Activated CD4-positive, alpha-beta T cell treated with anti-CD3 and anti-CD28 coated beads, Interleukin-2, amount 50 U/mL, for 24 hours (primary cell): ENCODE measurements around the gene DBNDD1.

Source experiments
- DNase-seq, 2 donors: peaks; one replicate each; pipeline ENCODE4 v3.0.0-alpha.2; 2020; ENCODE audit warnings: low read depth in 1 of 2, low spot score in 1 of 2

The DBNDD1 gene

GRCh38 chr16:90037276-90037675 lies 18.0 kb upstream of the DBNDD1 start:
- DNase-seq: no peak

GRCh38 chr16:90035902-90036301 lies 16.6 kb upstream of the DBNDD1 start:
- DNase-seq: no peak

GRCh38 chr16:90034504-90034903 lies 15.2 kb upstream of the DBNDD1 start:
- DNase-seq: no peak

DNA sequence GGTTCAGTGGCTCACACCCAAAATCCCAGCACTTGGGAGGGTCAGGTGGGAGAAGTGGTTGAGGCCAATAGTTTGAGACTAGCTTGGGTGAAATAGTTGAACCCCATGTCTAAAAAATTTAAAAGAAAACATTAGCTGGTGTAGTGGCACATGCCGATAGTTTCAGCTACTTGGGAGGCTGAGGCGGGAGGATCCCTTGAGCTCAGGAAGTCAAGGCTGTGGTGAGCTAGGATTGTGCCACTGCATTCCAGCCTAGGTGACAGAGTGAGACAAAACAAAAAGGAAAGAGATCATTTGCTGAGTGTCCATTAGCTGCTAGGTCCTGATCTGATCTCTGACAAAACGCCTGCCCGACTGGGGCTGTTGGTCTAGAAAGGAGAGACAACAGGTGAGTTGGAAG lies 14.1 kb upstream of the DBNDD1 start:
- no peak for DNase-seq

GRCh38 chr16:90032674-90033331 lies 13.5 kb upstream of the DBNDD1 start:
- DNase-seq: no peak

GRCh38 chr16:90031931-90032673 lies 12.8 kb upstream of the DBNDD1 start:
- DNase-seq: no peak

- no peak for DNase-seq
Observed at GRCh38 chr16:90031186-90031930, 12.1 kb upstream of the DBNDD1 start.

- no peak for DNase-seq
Observed at GRCh38 chr16:90028985-90029384, 9.7 kb upstream of the DBNDD1 start.

DNA sequence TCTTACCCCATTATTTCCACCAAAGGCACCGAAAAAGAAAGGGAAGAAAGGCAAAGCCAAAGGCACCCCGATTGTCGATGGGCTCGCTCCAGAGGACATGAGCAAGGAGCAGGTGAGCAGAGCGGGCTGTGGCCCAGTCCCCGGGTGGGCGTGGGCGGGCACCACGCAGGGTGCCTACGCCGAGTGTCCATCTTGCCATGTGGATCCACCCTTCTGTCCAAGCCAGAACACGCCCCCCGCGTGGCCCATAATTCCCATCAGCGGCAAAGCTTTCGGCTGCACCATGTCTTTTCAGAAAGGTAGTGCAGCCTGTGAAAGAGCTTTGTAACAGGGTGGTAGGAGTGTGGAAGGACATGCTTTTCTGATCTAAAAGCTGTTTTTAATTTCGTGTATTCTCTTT lies 8.4 kb upstream of the DBNDD1 start:
- DNase-seq: no peak

DNA sequence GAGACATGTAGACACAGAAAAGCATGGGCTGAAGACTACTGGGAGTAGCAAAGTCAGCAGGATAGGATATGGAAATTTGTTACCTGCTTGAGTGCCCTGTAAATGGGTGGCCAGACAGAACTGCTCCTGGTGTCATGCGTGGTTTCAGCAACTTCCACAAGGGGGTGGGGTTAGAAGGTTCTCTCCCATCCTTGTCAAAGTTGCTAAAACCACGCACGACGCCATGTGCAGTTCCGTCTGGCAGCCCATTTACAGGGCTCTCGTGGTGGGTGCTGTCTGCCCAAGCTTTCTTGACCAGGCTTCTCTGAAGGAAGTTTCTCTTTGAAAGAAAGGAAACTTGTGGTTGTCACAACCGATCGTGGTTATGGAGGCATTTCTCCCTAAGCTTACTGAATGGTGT lies 6.9 kb upstream of the DBNDD1 start:
- no peak for DNase-seq

- no peak for DNase-seq
Observed at GRCh38 chr16:90023078-90023447, 3.8 kb upstream of the DBNDD1 start.

DNA sequence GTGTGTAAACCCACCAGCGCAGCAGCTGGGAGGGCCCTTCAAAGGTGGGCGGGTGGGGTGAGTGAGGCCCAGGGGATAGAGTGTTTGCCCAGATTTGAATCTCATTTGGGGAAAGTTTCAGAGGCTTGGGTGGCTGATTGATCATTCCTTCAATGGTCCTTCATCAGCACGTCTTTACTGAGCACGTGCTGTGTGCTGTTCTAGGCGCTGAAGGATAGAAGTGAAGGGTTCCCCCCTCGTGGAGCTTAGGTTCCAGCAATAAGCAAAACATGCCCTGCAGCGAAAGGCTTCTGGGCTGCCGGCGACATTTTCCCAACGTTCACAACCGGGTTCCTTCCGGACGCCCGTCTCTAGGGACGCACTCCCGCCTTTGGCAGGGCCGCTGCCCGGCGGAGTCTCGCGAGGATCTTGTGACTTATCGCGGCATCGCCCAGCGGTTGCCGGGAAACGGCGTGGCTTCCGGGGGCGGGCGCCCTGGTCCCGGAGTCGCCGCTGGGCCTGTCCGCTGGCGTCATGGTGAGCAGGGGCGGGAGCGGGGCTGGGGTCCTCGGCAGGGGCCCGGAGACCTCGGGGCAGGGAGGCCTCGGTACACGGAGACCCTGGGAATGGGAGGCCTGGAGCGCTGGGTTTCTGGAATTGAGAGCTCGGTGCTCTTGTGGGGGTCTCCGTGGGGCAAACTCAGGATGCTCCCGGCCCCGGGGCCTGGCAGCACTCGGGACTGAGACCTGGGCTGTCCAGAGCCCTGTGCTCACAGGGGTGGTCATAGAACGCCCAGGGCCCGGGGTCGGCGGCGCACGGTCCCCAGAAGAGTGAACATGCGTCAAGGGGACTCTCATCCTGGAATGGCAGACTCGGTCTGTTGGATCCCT lies 3.2 kb upstream of the DBNDD1 start:
- DNase-seq: peak; percentile 65 to 68

- no peak for DNase-seq
Observed at GRCh38 chr16:90020838-90021382, 1.7 kb upstream of the DBNDD1 start.

GRCh38 chr16:90020260-90020837 lies 1.1 kb upstream of the DBNDD1 start:
- DNase-seq: no peak

DNA sequence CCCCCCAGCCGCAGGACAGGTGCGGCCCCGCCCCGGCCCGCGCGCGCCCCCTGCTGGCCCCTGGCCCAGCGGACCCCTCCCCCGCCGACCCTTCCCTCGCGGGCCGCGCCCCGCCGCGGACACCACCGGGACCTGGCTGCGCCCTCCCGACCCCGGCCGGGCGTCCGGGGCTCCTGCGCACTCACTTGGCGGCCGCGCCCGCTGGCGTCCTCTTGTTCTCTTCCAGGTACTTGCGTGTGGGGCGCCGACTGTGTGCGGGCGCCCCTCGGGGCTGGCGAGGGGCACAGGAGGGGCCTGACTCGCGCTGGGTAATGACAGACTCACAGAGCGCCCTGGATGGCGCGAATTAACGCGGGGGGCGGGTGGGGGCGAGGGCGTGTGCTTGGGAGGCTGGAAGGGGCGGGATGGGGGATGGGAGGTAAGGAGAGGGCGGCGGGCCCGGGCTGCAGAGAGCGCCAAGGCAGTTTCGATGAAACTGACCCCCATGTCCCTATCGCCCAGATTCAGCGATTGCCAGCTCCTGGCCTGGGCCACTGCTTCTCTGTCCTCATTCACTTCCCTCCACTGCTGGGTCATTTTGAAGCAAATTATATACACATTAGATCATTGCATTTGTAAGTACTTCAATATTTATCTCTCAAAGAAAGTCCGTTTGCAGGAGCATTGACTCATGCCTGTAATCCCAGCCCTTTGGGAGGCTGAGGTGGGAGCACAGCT lies 445 bp upstream of the DBNDD1 start:
- no peak for DNase-seq

GRCh38 chr16:90018297-90018651 lies 982 bp downstream of the DBNDD1 start:
- no peak for DNase-seq

GRCh38 chr16:90016339-90016950 lies 2.8 kb downstream of the DBNDD1 start:
- DNase-seq: no peak

- DNase-seq: no peak
Observed at GRCh38 chr16:90015586-90016338, 3.5 kb downstream of the DBNDD1 start.
